ENCODE results near the gene UGGT1.

- TF ChIP-seq EZH2phosphoT487 (IDR thresholded peaks at IDR 0.05; ENCODE audit: borderline replicate concordance, low read length) (no peak), CTCF (IDR thresholded peaks at IDR 0.05; ENCODE audit: low read depth, low read length, poor library complexity, severe bottlenecking) (no peak)
Observed at GRCh38 chr2:128198656-128199055, 107.7 kb downstream of the UGGT1 start.

Measured in DOHH2 (cell line).